GM19023 (cell line): ENCODE results near the gene FXYD3.
"Not testable (repeated sequence)": the region's sequence is repeated elsewhere in the genome, so short reads cannot be mapped to it uniquely, and the experiment has no call there.

Experiments
- ATAC-seq: cut with Tn5 transposase; IDR thresholded peaks from one replicate; pipeline ENCODE4 v1.9.1; 2021; ENCODE audit warnings: mild to moderate bottlenecking, moderate library complexity; ENCODE audit not compliant: unreplicated experiment

The FXYD3 gene

DNA sequence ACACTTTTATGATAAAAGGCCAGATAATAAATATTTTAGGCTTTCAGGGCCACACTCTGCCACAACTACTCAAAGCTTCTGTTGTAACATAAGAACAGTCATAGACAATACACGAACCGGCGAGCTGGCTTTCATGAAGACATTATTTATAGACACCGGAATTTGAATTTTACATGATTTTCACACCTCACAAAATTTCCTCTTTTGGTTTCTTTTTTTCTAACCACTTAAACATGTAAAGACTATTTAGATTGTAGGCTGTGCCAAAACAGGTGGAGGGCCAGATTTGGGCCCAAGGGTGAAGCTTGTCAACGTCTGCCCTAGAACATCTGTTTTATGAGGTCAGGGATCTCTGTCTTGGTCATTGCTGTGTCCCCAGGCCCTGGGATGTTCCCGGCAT is 29.7 kb upstream of the FXYD3 start:
- ATAC-seq, result no peak

DNA sequence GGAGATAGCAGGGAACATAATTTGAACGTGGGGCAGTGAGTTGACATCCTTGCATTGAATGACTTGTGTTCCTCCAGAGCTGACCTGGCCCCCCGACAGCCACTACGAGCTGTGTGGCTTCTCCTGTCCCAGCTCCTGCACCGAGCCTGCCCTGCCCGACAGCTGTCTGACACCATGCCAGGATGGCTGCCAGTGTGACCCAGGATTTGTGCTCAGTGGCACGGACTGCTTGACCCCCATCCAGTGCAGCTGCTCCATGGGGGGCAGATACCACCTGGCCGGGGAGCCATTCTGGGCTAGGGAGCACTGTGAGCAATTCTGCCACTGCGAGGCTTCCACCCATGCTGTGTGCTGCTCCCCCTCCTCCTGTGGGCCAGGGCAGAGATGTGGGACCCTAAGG is 29.2 kb upstream of the FXYD3 start:
- no peak for ATAC-seq

DNA sequence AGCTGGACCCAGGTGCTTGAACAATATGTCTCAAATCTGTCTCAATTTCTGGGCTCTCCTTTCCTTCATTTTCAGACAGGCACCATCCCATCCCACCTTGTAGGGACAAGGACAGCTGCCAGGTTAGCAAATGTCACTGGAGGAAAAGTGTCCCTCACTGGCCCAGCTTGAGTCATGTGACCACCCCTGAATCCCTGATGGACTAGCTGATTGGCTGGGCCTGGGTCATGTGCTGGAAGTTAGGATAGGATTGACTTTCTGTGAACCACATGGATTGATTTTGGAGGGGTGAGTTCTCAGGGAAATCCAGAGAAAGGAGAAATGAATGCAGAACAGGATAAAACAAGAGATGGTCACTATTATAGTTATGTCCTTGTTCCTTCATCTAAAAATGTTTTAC is 28.2 kb upstream of the FXYD3 start:
- no peak for ATAC-seq

DNA sequence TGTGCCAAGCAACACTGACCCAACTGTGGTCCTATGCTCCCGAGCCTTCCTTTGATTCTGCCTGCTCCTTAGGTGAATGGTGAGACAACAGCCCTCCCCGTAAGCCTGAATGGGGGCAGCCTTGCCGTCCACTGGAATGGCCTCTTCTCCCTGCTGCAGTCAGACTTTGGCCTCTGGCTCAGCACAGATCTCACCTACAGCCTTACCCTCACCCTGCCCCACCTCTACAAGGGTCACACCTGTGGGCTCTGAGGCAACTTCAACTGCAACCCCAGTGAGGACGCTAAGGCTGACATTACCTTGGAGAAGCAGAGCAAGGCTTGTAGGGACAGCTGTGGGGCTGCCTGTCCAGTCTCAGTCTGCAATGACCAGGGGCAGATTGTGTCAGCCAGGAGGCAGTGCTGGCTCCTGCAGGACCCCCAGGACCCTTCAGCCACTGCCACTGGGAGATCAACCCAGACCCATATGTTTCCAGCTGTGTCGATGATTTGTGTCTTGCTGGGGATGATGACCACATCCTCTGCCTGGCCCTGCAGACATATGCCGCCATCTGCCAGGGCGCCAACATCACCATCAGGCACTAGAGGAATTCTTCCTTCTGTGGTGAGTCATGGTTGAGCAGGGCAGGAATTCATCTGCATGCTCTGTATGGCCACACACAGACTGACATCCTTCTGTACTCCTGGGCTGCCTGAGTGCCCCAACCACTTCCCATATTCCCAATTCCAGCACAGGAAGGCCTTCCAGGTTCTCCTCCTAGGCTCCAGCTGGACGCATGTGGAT is 27.3 kb upstream of the FXYD3 start:
- no peak for ATAC-seq

DNA sequence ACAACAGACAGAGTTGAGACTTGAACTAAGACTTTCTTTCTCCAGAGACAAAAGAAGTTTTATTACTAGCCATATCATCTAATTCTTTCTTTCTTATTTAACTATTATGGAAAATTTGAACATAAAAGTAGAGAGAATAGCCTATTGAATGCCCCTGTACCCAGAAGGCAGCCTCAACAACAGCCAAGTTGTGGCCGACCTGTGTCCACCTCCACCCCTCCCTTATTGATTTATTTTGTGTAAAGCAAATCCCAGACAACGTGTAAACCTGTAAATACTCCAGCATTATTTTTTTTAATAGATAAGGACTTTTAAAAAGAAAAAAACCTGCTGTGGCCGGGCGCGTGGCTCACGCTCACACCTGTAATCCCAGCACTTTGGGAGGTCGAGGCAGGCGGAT is 26.1 kb upstream of the FXYD3 start:
- ATAC-seq, result no peak

DNA sequence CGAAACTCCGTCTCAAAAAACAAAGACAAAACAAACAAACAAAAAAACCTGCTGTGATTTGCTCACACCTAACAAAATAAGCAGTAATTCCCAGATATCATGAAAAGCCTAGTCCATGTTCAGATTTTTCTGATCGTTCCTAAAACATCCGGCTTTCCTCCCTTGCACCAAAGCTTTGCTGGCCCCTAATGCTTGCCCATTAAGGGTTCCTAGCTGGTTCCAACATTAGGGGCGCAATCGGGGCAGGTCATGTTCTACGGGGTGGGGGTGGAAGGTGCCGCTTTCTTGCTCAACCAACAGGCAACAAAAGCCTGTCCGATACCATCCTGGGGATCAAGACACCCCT is 25.5 kb upstream of the FXYD3 start:
- no peak for ATAC-seq

DNA sequence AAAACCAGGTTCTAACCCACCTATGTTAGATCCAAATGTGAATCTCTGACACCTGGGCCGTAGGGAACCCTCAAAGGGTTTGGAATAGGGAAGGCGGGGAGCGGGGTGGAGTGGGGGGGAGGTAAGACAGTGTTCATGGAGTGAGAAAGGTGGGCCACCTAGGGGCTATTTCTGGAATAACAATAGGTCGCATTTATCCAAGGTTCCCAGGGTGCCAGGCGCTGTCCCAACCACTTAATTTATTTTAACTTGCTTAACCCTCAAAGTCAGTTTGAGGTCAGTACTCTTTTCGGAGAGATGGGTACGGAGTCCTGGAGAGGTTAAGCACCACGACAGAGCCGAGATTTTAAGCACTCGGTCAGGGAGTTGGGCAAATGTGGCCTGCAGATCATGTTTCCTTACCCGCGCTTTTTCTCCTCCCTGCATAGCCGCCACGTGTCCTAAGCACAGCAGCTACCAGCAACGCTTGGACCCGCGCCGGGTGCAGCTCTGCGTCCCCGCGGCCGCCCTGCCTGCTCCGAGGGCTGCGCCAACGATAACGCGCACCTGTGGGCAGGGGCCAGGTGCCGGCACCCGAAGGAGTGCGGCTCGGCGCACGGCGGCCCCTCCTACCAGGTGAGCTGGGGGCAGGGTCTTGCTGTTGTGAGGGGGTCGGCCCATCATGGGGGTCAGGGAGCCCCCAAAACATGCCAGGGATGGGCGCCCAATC is 25.0 kb upstream of the FXYD3 start:
- ATAC-seq, result no peak

DNA sequence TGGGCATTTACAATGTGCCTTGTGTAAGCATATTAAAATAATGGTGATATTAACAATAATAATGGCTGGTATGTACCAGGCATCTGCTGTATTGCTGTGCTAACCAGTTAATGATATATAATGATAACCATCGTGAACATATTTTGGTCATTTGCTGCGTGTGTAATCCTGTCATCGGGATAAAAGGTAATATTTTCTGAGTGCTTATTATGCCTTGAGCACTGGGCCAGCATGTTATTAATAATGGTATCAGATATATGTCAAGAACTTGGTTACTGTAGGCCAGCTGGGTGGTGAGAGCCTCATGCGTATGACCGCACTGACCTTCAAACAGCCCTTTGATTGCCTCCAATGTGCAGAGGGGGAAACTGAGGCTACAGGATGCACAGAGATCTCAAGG is 22.2 kb upstream of the FXYD3 start:
- ATAC-seq, result no peak

DNA sequence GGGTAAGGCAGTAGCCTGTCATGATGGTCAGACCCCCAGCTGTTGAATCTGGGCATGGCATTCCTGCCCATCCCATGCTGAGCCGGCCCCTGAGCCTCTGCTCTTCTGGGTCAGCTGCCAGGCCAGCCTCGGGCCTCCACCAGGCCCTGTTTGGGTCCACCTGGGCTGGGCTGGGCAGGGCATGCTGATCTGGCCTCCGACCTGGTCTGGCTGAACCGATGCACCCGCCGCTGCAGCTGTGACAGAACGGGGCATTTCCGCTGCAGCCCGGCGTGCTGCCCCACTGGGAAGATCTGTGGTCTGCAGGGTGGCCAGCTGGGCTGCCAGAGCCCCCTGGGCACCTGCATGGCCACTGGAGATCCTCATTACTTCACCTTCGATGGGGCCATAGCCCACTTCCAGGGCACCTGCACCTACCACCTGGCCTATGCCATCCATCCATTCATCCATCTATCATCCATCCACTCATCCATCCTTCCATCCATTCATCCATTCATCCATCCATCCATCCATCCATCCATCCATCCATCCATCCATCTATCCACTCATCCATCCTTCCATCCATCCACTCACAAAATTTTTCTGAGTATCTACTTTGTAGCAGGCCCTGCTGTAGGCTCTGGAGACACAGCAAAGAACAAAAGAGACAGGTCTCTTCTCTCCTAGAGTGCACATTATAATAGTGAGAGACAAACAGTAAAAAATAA is 21.5 kb upstream of the FXYD3 start:
- no peak for ATAC-seq

DNA sequence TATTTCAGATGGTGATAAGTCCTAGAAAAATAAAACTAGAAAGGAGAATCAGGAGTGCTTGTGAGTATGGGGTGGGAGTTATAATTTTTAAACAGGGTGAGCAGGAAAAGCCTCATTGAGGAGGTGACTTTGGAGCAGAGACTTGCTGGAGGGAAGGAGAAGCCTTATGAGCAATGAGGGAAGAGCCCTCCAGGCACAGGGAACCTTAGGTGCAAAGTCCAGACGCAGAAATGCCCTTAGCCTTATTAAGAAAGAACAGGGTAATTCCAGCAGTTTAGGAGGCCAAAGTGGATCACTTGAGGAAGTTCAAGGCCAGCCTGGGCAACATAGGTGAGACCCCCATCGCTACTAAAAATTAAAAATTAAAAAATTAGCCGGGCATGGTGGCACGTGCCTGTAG is 21.0 kb upstream of the FXYD3 start:
- no peak for ATAC-seq

DNA sequence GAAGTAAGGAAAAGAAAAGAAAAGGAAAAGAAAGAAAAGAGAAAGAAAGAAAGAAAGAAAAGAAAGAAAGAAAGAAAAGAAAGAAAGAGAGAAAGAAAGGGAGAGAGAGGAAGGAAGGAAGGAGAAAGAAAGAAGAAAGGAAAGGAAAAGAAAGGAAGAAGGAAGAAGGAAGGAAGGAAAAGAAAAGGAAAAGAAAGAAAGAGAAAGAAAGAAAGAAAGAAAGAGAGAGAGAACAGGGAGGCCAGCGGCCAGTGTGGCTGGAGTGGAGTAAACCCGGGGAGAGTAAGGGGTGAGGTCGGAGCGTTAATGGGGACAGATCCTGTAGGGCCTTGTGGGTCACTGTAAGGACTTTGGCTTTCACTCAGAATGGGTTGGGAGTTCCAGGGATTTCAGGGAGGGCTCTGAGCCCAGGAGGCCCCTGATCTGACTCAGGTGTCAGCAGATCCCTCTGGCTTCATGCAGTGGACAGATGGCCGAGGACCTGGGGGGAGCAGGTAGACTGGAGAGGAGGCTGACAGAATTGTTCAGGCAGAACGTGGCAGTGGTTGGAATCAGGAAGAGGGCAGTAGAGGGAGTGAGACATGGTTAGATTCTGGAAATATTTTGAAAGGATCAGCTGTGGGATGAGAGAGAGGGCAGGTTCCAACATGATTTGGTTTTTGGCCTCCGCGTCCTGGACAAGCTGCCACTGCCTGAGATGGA is 19.8 kb upstream of the FXYD3 start:
- ATAC-seq, result no peak

DNA sequence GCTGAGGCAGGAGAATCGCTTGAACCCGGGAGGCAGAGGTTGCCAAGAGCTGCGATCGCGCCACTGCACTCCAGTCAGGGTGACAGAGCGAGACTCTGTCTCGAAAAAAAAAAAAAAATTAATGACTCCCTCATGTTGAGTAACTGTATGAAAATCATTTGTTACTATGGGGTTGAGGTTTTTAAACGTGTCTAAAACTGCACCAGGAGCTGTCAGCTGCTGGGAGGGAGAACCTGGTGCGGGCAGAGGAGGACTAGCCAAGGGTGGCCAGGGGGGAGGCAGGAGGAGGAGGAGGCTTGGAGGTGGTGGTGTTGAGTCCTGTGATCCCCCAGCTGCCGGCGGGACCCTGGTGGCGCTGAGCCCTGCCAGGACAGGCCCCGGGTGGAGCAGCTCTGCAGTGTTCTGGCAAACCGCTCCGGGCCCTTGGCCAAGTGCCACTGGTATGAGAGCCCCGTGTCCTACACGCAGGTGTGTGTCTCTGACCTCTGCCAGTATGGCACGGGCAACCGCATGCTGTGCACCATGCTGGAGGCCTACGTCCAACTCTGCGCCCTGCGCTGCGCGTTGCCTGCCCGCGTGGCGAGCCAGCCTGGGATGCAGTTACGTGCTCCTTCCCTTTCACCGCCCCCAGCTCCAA is 17.1 kb upstream of the FXYD3 start:
- no peak for ATAC-seq

DNA sequence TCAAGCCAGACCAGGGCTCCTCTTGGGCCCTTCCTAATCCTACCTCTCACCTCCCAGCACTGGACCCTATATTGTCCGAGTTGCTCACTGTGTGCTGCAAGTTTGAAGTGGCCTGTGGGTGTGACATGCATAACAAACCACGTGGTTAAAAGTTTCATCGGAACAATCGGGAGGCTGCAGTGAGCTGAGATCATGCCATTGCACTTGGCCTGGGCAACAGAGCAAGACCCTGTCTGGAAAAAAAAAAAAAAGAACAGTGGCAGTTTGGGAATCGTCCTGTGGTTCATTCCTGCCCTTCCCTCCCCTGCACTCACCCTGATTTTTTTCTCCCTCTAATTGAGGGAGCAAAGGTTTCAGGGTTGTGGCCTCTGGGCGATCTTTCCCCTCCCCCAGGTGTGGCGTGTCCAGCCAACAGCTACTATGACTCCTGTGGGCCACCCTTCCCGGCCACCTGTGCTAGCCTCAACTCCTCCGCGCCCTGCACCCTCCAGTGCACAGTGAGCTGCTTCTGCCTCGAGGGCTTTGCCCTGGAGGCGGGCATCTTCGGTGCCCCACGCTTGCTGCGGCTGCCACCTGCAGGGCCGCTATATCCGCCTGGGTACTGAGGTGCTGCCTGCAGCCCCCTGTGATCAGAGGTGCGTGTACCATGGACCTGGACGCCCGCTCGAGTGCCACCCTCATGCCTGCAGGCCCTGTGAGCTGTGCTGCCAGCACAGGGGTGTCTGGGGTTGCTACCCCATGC is 16.3 kb upstream of the FXYD3 start:
- no peak for ATAC-seq

DNA sequence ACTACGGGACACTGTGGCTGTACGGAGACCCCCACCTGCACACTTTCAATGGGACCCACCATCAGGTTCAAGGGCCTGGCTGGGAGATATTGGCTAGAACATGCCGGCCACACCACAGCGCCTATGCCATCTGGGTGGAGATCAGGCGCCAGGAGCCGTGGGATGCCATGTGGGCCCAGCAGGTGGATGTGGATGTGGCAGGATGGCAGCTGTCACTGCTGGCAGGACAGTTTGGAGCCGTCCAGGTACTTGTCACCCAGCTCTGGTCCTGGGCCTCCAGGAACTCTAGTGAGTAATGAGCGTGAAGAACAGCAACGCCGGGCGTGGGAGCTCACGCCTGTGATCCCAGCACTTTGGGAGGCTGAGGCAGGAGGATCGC is 15.7 kb upstream of the FXYD3 start:
- no peak for ATAC-seq

DNA sequence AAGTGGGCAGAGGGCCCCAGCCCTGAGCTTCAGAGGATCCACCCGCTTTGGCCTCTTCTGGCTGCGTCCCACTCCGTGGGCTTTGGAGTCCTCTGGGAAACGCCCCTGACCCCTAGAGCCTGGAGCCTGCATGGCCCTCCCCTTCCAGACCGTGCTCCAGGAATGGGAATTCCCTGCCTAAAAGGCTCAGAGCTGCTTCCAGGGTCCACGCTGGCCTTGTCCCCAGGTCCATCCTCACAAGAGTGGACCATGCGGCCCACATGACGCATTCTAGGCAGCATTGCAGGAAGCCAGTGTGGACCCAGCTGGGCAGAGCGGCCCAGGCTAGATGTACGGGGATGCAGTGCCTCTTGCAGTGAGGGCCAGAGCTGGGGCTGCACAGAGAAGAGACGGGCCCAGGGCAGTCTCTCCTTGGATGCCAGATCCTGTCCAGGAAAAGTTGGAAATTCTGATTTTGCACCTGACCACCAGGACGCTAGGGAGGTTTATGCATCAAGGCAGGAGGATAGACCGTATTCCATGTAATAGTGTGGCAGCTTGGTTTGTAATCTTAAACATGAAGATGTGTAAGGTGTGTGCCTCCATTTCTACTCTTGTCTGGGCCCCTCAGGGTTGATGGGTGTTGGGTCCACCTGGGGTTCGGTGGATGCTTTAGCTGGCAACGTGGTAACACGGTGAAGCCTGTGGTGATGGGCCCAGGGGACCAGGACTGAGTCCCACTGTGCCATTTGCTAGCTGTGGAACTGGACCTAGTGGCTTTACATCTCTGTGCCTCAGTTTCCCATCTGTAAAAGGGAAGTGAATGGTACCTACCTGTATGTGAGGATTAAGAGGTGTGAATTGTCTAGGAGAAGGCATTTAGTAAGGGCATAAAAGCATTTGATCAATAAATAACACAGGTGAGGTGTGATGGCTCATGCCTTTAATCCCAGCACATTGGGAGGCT is 14.8 kb upstream of the FXYD3 start:
- ATAC-seq, result no peak

DNA sequence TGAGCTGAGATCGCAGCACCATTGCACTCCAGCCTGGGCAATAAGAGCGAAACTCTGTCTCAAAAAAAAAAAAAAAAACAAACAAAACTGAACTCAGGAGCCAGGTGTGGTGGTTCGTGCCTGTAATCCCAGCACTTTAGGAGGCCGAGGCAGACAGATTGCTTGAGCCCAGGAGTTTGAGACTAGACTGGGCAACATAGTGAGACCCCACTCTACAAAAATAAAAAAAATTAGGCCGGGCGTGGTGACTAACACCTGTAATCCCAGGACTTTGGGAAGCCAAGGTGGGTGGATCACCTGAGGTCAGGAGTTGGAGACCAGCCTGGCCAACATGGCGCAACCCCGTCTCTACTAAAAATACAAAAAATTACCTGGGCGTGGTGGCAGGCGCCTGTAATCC is 13.7 kb upstream of the FXYD3 start:
- not testable (repeated sequence) for ATAC-seq

DNA sequence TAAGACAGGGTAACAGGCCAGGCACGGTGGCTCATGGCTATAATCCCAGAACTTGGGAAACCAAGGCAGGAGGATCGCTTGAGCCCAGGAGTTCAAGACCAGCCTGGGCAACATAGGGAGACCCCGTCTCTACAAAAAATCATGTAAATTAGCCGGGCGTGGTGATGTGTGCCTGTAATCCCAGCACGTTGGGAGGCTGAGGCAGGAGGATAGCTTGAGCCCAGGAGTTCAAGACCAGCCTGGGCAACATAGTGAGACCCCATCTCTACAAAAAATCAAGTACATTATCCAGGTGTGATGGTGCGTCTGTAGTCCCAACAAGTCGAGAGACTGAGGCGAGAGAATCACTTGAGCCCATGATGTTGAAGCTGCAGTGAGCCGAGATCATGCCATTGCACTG is 12.0 kb upstream of the FXYD3 start:
- not testable (repeated sequence) for ATAC-seq

DNA sequence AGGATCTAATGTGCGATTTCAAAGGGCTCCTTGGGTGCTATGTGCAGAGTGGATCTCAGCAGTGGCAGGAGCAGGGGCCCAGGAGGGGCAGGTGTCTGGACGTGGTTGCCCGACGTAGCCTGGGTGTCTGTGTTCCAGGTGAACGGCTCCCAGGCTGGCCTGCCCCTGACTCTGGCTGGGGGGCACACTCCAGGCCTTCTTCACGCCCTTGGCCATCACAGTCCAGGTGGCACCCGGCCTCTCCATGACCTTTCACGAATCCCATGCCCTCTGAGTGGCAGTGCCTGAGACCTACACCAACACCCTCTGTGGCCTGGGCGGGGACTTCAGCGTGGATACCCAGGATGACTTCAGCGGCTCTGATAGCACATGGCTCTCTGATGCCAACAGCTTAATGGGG is 11.3 kb upstream of the FXYD3 start:
- ATAC-seq, result no peak

DNA sequence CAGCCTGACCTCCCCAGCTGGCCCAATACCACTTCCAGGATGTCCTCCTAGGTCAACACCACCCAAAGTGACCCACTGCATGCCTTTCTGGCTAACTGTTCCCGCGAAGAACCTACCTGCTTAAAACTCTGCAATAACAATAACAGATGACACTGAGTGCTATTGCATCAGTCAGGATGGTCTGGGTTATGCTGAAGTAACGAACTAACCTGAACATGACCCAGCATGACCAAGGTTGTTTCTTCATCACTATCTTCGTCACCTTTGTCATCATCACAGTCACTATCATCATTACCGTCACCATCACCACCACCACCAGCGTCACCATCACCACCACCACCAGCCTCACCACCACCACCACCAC is 10.6 kb upstream of the FXYD3 start:
- no peak for ATAC-seq
